ENCODE data around the gene SLC9A9.

Gene SLC9A9

DNA sequence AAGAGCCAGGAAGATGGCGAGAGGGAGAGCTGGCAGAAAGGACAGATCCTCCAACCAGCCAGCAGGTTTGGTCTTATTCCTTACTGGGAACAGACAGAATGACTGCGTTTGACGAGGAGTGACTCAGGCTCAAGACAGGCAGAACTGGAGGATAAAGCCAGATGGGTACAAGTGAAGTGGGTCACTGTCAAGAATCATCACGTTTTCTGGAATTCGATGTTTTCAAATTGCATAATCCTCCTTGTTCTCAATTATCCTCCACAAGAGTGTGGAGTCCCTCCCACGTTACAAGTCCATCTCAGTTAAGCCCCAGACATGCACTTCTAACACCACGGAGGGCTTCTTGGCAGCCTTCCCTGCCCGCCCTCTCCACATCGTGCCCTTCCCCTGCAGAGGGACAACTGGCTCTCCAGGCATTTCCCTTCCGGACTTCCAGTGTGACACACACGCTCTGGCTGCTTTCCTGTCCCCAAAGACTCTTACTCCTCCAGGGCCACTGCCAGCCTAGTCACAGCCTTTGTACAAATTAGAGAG is 545.6 kb downstream of the SLC9A9 start:
- TF ChIP-seq, protein P1, sequence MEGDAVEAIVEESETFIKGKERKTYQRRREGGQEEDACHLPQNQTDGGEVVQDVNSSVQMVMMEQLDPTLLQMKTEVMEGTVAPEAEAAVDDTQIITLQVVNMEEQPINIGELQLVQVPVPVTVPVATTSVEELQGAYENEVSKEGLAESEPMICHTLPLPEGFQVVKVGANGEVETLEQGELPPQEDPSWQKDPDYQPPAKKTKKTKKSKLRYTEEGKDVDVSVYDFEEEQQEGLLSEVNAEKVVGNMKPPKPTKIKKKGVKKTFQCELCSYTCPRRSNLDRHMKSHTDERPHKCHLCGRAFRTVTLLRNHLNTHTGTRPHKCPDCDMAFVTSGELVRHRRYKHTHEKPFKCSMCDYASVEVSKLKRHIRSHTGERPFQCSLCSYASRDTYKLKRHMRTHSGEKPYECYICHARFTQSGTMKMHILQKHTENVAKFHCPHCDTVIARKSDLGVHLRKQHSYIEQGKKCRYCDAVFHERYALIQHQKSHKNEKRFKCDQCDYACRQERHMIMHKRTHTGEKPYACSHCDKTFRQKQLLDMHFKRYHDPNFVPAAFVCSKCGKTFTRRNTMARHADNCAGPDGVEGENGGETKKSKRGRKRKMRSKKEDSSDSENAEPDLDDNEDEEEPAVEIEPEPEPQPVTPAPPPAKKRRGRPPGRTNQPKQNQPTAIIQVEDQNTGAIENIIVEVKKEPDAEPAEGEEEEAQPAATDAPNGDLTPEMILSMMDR (IDR thresholded peaks at IDR 0.05; ENCODE audit: control insufficient read depth, insufficient read depth, low read depth, low read length, missing control alignments), result no peak
- no peak overlapping the region for H3K4me3 ChIP-seq (ENCODE audit: control insufficient read depth, low read depth, low read length)
- DNase-seq (ENCODE audit: low read depth), result peak; percentile 82

GRCh38 chr3:143301031-143301901 is 547.0 kb downstream of the SLC9A9 start:
- TF ChIP-seq, protein P1 (IDR thresholded peaks at IDR 0.05; ENCODE audit: control insufficient read depth, insufficient read depth, low read depth, low read length, missing control alignments), result no peak
- DNase-seq (ENCODE audit: low read depth), result no peak
- no peak overlapping the region for H3K4me3 ChIP-seq (ENCODE audit: control insufficient read depth, low read depth, low read length)

- TF ChIP-seq, protein P1 (IDR thresholded peaks at IDR 0.05; ENCODE audit: control insufficient read depth, insufficient read depth, low read depth, low read length, missing control alignments), result no peak
- DNase-seq (ENCODE audit: low read depth), result no peak
- no peak overlapping the region for H3K4me3 ChIP-seq (ENCODE audit: control insufficient read depth, low read depth, low read length)
Observed at GRCh38 chr3:143298886-143299535, 549.3 kb downstream of the SLC9A9 start.

GRCh38 chr3:143298380-143298779 is 549.9 kb downstream of the SLC9A9 start:
- TF ChIP-seq, protein P1 (IDR thresholded peaks at IDR 0.05; ENCODE audit: control insufficient read depth, insufficient read depth, low read depth, low read length, missing control alignments), result no peak
- DNase-seq (ENCODE audit: low read depth), result no peak
- no peak overlapping the region for H3K4me3 ChIP-seq (ENCODE audit: control insufficient read depth, low read depth, low read length)

GRCh38 chr3:143295201-143296080 is 552.8 kb downstream of the SLC9A9 start:
- TF ChIP-seq, protein P1 (IDR thresholded peaks at IDR 0.05; ENCODE audit: control insufficient read depth, insufficient read depth, low read depth, low read length, missing control alignments), result no peak
- DNase-seq (ENCODE audit: low read depth), result no peak
- H3K4me3 ChIP-seq (ENCODE audit: control insufficient read depth, low read depth, low read length), result no peak overlapping the region

DNA sequence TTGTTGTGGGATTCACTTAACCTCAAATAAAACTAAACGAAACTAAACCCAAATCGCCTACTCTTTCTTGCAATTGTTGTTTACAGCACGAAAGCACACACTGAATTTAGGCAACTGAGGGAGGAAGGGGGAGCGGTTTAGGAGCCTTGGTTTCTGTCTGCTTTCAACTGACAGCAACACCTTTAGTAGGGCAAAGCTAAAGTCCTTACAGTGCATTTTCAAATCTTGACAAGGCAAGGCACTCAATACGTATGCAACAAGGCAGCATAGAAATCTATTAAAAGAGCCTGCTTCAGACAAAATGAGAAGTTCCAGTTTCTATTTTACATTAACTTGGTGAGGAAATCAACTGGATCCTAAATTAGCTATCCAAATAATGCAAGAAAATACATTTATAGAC is 554.1 kb downstream of the SLC9A9 start:
- TF ChIP-seq, protein P1 (IDR thresholded peaks at IDR 0.05; ENCODE audit: control insufficient read depth, insufficient read depth, low read depth, low read length, missing control alignments), result no peak

More for the DNA sequence above, 554.1 kb downstream of the SLC9A9 start:
- H3K4me3 ChIP-seq (ENCODE audit: control insufficient read depth, low read depth, low read length), result no peak overlapping the region
- DNase-seq (ENCODE audit: low read depth), result no peak

Data from AG09309 (cell line).